Spleen (tissue), 7 donors: ENCODE results near the gene CDKL1.
A peak's percentile ranks its signal among the peaks of the same experiment; 100 is the strongest.

Experiments used
- POLR2A ChIP-seq, 3 donors: fragments of 450-650 bp; IDR thresholded peaks; one replicate each; pipeline ENCODE4 v1.5.1; 2017; ENCODE audit warnings: antibody characterized with exemption in 3 of 3, mild to moderate bottlenecking in 1 of 3
- POLR2AphosphoS5 ChIP-seq, 3 donors: sonication (generic); formaldehyde crosslinking; IDR thresholded peaks; one replicate each; pipeline ENCODE4 v1.5.1; 2017; ENCODE audit warnings: antibody characterized with exemption in 3 of 3
- TF ChIP-seq, protein P1 (sequence below), 11 experiments: fragments of 200-600 bp in 7 of 11; fragments of 450-650 bp in 4 of 11; sonication (generic) in 4 of 11; IDR thresholded peaks in 8 of 11; conservative IDR thresholded peaks in 3 of 11; 1 replicate in 7 of 11; 2 replicates in 4 of 11; pipeline versions ENCODE4 v1.4.0 to v1.8.0; 2016 to 2021; ENCODE audit warnings: antibody characterized with exemption in 11 of 11, inconsistent platforms in 4 of 11, mild to moderate bottlenecking in 1 of 11
- donor health status: DM: no; HTN: no; CAD: no; lungs with moderate emphysema.
- donor health status: DM: no; HTN: no; CAD: no.
- donor health status: DM: no; HTN: no; CAD: no.

DNA sequence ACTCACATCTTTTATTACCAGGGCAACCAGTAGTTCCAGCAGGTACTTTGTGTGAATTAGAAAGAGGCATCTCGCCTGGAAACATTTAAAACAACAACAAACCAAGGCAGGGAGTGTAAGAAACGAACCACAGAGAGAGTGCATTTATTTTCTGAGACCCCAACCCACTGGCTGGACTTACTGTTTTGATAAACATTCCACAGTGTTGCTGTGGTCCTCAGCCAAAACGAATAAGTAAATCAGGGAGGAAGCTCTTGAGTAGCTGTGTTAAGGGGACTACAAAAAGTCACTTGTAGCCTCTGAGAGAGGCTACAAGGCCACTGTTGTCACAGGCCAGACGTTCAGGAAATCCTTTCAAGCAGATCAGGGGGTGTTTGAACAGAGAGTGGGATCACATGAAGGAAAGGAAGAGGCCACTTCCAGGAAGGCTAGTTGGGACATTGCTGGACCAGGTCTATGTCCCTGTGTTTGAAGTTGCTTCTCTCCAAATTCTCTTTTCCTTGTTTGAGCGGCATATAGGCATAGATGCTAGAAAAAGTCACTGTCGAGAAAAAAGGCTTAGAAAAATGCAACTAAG lies 50.7 kb downstream of the CDKL1 start:
- TF ChIP-seq, protein P1, sequence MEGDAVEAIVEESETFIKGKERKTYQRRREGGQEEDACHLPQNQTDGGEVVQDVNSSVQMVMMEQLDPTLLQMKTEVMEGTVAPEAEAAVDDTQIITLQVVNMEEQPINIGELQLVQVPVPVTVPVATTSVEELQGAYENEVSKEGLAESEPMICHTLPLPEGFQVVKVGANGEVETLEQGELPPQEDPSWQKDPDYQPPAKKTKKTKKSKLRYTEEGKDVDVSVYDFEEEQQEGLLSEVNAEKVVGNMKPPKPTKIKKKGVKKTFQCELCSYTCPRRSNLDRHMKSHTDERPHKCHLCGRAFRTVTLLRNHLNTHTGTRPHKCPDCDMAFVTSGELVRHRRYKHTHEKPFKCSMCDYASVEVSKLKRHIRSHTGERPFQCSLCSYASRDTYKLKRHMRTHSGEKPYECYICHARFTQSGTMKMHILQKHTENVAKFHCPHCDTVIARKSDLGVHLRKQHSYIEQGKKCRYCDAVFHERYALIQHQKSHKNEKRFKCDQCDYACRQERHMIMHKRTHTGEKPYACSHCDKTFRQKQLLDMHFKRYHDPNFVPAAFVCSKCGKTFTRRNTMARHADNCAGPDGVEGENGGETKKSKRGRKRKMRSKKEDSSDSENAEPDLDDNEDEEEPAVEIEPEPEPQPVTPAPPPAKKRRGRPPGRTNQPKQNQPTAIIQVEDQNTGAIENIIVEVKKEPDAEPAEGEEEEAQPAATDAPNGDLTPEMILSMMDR (IDR thresholded peaks at IDR 0.05 in 8 of 11, conservative IDR thresholded peaks at IDR 0.05 in 3 of 11) = no peak
- no peak for TF ChIP-seq POLR2A (IDR thresholded peaks at IDR 0.05)
- peak in 1 of 3 donors; percentile 66 for TF ChIP-seq POLR2AphosphoS5 (IDR thresholded peaks at IDR 0.05)
